Posterior vena cava (tissue), 2 donors: ENCODE data around the gene TRAK1. TPM values are rescaled to one million over a fixed set of nuclear protein-coding genes. Genes with fewer than 3 reads are reported as not detected.

Source experiments
- DNase-seq: peaks from one replicate; pipeline ENCODE4 v3.0.0-alpha.2; 2020; ENCODE audit warnings: low spot score
- intact Hi-C, 2 donors: fragments of 100-400 bp; cut with DNase I; formaldehyde crosslinking; loops; one replicate each; pipeline versions ENCODE4 v1.14.1 to v1.14.2; 2022 to 2023
- total RNA-seq, 2 donors: library from RNA; stranded (reverse); fragmentation: NEBNext Ultra II Directional; extraction: Animal tissue kit (Norgen Biotek cat#: 25700); gene quantifications; one replicate each; pipeline ENCODE4 v1.2.1, GENCODE V29; 2021
- donor health status: DM: yes; HTN: yes; CAD: no.
- donor health status: DM: yes; HTN: yes; CAD: no.

TRAK1 gene
- total RNA-seq, 2 donors from 2014 or later: 29.4 to 39.2 TPM

- no peak for DNase-seq
- intact Hi-C loops: loop anchor here in 1 of 2 donors (5.0 kb wide), 1 partner anchor 398 kb away; no protein-coding TSS in a partner anchor
Observed at GRCh38 chr3:42164656-42165055, 73.5 kb downstream of the TRAK1 start.

- intact Hi-C loops: loop anchor here in 1 of 2 donors (5.0 kb wide), 1 partner anchor 397 kb away; no protein-coding TSS in a partner anchor
- DNase-seq: no peak
Observed at GRCh38 chr3:42165211-42165610, 74.1 kb downstream of the TRAK1 start.

- intact Hi-C loops: loop anchor here in 1 of 2 donors (5.0 kb wide), 1 partner anchor 396 kb away; no protein-coding TSS in a partner anchor
- DNase-seq: no peak
Observed at GRCh38 chr3:42166214-42166613, 75.1 kb downstream of the TRAK1 start.

GRCh38 chr3:42166662-42167300 lies 75.6 kb downstream of the TRAK1 start:
- no peak for DNase-seq
- intact Hi-C loops: loop anchor here in 1 of 2 donors (5.0 kb wide), 1 partner anchor 396 kb away; no protein-coding TSS in a partner anchor

GRCh38 chr3:42169579-42170120 lies 78.5 kb downstream of the TRAK1 start:
- intact Hi-C loops: loop anchor here in 1 of 2 donors (5.0 kb wide), 1 partner anchor 393 kb away; no protein-coding TSS in a partner anchor
- DNase-seq: no peak

GRCh38 chr3:42172047-42172654 lies 81.0 kb downstream of the TRAK1 start:
- intact Hi-C loops: no loop called here
- no peak for DNase-seq

GRCh38 chr3:42173307-42173706 lies 82.2 kb downstream of the TRAK1 start:
- no peak for DNase-seq
- intact Hi-C loops: no loop called here

GRCh38 chr3:42174679-42175385 lies 83.7 kb downstream of the TRAK1 start:
- DNase-seq: no peak
- intact Hi-C loops: no loop called here

- intact Hi-C loops: no loop called here
- DNase-seq: no peak
Observed at GRCh38 chr3:42175386-42176240, 84.5 kb downstream of the TRAK1 start.

GRCh38 chr3:42176242-42177034 lies 85.3 kb downstream of the TRAK1 start:
- intact Hi-C loops: no loop called here
- DNase-seq: no peak

- intact Hi-C loops: no loop called here
- no peak for DNase-seq
Observed at GRCh38 chr3:42177068-42177800, 86.1 kb downstream of the TRAK1 start.

GRCh38 chr3:42177801-42178150 lies 86.6 kb downstream of the TRAK1 start:
- intact Hi-C loops: no loop called here
- no peak for DNase-seq

- no peak for DNase-seq
Observed at GRCh38 chr3:42179110-42179725, 88.1 kb downstream of the TRAK1 start.

GRCh38 chr3:42180901-42181300 lies 89.7 kb downstream of the TRAK1 start:
- intact Hi-C loops: loop anchor here in 1 of 2 donors (5.0 kb wide), 1 partner anchor 69 kb away; no protein-coding TSS in a partner anchor
- DNase-seq: no peak

More at GRCh38 chr3:42179110-42179725, 88.1 kb downstream of the TRAK1 start:
- intact Hi-C loops: no loop called here

GRCh38 chr3:42182555-42182954 lies 91.4 kb downstream of the TRAK1 start:
- intact Hi-C loops: loop anchor here in 1 of 2 donors (5.0 kb wide), 1 partner anchor 70 kb away; no protein-coding TSS in a partner anchor
- no peak for DNase-seq

- DNase-seq: no peak
- intact Hi-C loops: loop anchor here in 1 of 2 donors (5.0 kb wide), 1 partner anchor 72 kb away; no protein-coding TSS in a partner anchor
Observed at GRCh38 chr3:42183991-42184632, 93.0 kb downstream of the TRAK1 start.
